ENCODE measurements around the gene HAUS6. TPM values are rescaled to one million over a fixed set of nuclear protein-coding genes. Genes with fewer than 3 reads are reported as not detected.
A peak's percentile ranks its signal among the peaks of the same experiment; 100 is the strongest.
"Not testable (repeated sequence)": the region's sequence is repeated elsewhere in the genome, so short reads cannot be mapped to it uniquely, and the experiment has no call there.

The HAUS6 gene
- total RNA-seq, 1 donor, result 26.8 TPM

DNA sequence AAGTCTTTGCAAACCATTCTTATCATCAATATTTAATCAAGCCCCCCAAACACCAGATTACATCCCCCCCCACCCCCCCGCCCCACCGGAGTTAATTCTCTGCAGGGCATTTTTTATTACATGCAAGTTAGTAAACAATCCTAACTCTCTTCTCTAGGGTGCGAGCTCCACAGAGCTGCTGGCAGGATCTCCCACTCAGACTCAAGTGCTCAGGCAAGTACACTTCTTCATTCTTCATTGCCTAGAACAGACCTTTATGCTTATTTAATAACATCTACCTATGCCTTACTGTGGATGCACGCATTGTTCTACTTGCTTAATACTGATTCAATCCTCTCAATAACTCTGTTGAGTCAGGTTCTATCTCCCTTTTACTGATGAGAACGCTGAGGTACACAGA lies 79.6 kb downstream of the HAUS6 start:
- TF ChIP-seq, protein P1, sequence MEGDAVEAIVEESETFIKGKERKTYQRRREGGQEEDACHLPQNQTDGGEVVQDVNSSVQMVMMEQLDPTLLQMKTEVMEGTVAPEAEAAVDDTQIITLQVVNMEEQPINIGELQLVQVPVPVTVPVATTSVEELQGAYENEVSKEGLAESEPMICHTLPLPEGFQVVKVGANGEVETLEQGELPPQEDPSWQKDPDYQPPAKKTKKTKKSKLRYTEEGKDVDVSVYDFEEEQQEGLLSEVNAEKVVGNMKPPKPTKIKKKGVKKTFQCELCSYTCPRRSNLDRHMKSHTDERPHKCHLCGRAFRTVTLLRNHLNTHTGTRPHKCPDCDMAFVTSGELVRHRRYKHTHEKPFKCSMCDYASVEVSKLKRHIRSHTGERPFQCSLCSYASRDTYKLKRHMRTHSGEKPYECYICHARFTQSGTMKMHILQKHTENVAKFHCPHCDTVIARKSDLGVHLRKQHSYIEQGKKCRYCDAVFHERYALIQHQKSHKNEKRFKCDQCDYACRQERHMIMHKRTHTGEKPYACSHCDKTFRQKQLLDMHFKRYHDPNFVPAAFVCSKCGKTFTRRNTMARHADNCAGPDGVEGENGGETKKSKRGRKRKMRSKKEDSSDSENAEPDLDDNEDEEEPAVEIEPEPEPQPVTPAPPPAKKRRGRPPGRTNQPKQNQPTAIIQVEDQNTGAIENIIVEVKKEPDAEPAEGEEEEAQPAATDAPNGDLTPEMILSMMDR (IDR thresholded peaks at IDR 0.05; ENCODE audit: insufficient read depth, low read length), result no peak
- H3K4me3 ChIP-seq (ENCODE audit: low read depth, low read length), result no peak overlapping the region
- DNase-seq (ENCODE audit: low read depth), result no peak

DNA sequence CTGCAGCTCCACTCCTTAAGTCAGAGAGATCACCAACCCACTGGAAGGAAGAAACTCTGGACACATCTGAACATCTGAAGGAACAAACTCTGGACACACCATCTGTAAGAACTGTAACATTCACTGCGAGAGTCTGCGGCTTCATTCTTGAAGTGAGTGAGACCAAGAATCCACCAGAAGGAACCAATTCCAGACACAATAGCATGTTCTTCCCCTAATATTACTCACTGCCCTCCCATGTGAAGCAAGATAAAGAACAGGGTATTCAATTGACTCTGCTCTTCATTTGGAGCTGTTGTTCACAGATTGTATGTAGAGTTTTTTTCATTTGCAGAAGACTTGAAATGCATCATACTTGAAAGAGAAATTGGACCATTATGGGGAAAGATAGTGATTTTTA lies 80.5 kb downstream of the HAUS6 start:
- TF ChIP-seq, protein P1 (IDR thresholded peaks at IDR 0.05; ENCODE audit: insufficient read depth, low read length), result no peak
- H3K4me3 ChIP-seq (ENCODE audit: low read depth, low read length), result no peak overlapping the region
- DNase-seq (ENCODE audit: low read depth), result no peak

DNA sequence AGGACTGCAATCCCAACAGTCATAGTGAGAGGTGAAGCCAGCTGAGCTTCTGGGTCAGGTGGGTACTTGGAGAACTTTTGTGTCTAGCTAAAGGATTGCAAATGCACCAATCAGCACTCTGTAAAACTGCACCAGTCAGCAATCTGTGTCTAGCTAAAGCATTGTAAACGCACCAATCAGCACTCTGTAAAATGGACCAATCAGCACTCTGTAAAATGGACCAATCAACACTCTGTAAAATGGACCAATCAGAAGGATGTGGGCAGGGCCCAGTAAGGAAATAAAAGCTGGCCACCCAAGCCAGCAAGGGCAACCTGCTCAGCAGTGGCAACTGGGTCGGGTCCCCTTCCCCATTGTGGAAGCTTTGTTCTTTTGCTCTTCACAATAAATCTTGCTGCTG lies 81.1 kb downstream of the HAUS6 start:
- not testable (repeated sequence) for DNase-seq (ENCODE audit: low read depth); H3K4me3 ChIP-seq (ENCODE audit: low read depth, low read length)

DNA sequence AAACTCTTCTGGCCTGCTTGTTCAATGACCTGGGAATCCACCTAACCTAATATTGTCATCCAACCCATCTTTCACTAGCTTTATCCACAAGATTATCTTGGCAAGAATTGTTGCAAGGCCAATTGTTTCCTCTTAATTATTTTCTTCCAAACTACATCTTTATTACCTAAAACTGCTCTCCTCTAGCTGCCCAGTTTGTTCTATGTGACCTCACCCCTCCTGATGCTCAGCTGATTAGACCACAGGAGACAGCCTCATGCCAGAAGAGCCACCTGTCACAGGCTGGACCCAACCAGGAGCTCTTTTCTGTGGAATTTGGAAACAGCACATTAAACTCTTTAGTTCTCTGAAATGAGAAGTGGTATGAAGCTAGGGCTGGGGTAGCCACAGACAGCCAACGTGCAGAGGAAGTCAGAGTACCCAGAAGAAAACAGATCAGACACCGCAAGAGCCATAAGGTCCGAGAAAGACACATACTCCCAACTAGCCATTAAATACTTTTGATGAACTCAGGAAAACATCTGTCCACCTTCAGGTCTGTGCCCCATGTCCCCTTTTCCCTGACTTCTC lies 81.7 kb downstream of the HAUS6 start:
- TF ChIP-seq, protein P1 (IDR thresholded peaks at IDR 0.05; ENCODE audit: insufficient read depth, low read length), result no peak
- DNase-seq (ENCODE audit: low read depth), result no peak
- H3K4me3 ChIP-seq (ENCODE audit: low read depth, low read length), result no peak overlapping the region

DNA sequence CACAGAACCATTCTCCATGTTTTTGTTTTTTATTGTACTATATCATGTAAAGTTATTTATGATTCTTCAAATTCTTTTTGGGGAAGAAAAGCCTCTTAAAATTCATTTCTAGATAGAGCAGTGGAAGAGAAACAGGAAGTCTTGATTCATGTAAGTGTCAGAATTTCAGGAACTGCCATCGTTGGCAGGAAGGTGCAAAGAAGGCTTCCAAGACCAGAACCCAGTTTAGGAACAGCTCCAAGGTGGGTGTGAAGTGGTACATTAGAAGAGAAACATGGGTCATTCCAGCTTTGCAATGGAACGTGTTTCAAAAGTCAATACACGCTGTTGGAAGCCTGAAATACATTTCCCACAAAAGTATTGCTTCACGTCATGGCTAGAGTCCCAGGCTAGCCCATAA lies 84.5 kb downstream of the HAUS6 start:
- no peak overlapping the region for H3K4me3 ChIP-seq (ENCODE audit: low read depth, low read length)
- TF ChIP-seq, protein P1 (IDR thresholded peaks at IDR 0.05; ENCODE audit: insufficient read depth, low read length), result no peak
- DNase-seq (ENCODE audit: low read depth), result peak; percentile 47

DNA sequence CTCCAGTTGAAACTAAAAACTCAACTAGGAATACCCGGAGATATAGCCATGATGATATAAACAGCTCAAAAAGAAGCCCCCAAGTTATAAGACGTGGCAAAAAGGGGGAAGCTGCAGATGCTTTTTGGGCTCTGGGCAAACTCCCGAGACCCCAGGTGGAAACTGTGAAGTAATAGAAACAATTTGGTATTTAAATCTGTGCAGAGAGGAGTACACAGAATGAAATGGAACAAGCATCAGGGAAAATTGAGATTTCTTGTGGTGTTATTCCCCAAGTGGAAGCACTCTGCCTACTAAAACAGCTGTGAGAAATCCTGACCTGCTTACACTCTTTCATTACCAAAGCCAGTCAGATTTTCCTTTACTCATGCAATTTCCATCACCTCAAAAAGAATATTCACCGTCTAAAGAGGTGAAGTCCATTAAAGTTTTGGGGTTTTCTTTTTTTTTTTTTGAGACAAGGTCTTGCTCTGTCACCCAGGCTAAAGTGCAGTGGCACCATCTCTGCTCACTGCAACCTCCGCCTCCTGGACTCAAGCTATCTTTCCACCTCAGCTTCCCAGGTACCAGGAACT lies 93.2 kb downstream of the HAUS6 start:
- DNase-seq (ENCODE audit: low read depth), result no peak
- no peak overlapping the region for H3K4me3 ChIP-seq (ENCODE audit: low read depth, low read length)
- TF ChIP-seq, protein P1 (IDR thresholded peaks at IDR 0.05; ENCODE audit: insufficient read depth, low read length), result no peak

Small RNA genes within 50 kb of the gene (small RNA-seq; reads per million reads assigned to genes)
- gene RF00019 (not detected), gene RNU6-264P (not detected), gene SCARNA8 (75.8 reads per million, percentile 97 among the genes with 10 or more reads in this experiment)

Other genes starting within 250 kb of the HAUS6 start
- gene SAXO1, start 69.7 kb downstream of the HAUS6 start, total RNA-seq (ENCODE audit: low replicate concordance), result 0.08 and 0.18 TPM in 2 replicates
- gene RRAGA, start 53.5 kb downstream of the HAUS6 start, total RNA-seq (ENCODE audit: low replicate concordance), result 48.9 and 62.5 TPM in 2 replicates
- 200 and 207 TPM in 2 replicates for gene PLIN2, start 24.6 kb upstream of the HAUS6 start, total RNA-seq (ENCODE audit: low replicate concordance)
- 67.5 and 147 TPM in 2 replicates for gene DENND4C, start 127.8 kb upstream of the HAUS6 start, total RNA-seq (ENCODE audit: low replicate concordance)

Data from fibroblast of the aortic adventitia (primary cell).